Liver (tissue), 3 donors: ENCODE data around the gene RASSF7.

Source experiments
- CTCF ChIP-seq: fragments of 150-350 bp; IDR thresholded peaks from 2 replicates; pipeline ENCODE4 v1.5.1; 2017; ENCODE audit warnings: improper control_type of control experiment, low read depth, low read length; ENCODE audit not compliant: missing input control
- RXRA ChIP-seq, 2 donors: IDR thresholded peaks; 2 replicates each; pipeline ENCODE4 v1.6.1; 2017 to 2018; ENCODE audit warnings: antibody characterized with exemption in 2 of 2, mild to moderate bottlenecking in 1 of 2
- SP1 ChIP-seq: IDR thresholded peaks from 2 replicates; pipeline ENCODE4 v1.6.1; 2018; ENCODE audit warnings: antibody characterized with exemption, mild to moderate bottlenecking
- ZBTB33 ChIP-seq: IDR thresholded peaks from 2 replicates; pipeline ENCODE4 v1.6.1; 2016; ENCODE audit warnings: antibody characterized with exemption
- donor health status: healthy.
- donor health status: healthy.

GRCh38 chr11:535210-535518 lies 25.6 kb upstream of the RASSF7 start:
- TF ChIP-seq RXRA (IDR thresholded peaks at IDR 0.05) (no peak), SP1 (no peak), CTCF (no peak), ZBTB33 (no peak)
